ENCODE measurements around the gene COBLL1. TPM values are rescaled to one million over a fixed set of nuclear protein-coding genes. Genes with fewer than 3 reads are reported as not detected.

The COBLL1 gene
- total RNA-seq, 1 donor from 2014 or later = 18.6 TPM

GRCh38 chr2:164706522-164706921 lies 135.1 kb downstream of the COBLL1 start:
- no peaks in the 10 kb centered on the region for H3K79me2 ChIP-seq (ENCODE audit: insufficient read depth, low read length)
- no peaks in the 10 kb centered on the region for H3K27me3 ChIP-seq (ENCODE audit: insufficient read depth, low read length)
- FAIRE-seq = peak; percentile 99
- no peak overlapping the region for H2AFZ ChIP-seq (ENCODE audit: low read depth, low read length)
- H3K27ac ChIP-seq (ENCODE audit: low read depth, low read length) = no peak overlapping the region
- no peak overlapping the region for H3K4me3 ChIP-seq (ENCODE audit: insufficient read depth, low read depth, low read length)
- peaks cover 3% of the 10 kb centered on the region for H3K4me1 ChIP-seq (ENCODE audit: insufficient read depth, low read length)
- no peak overlapping the region for H3K4me2 ChIP-seq (ENCODE audit: low read length)
- H3K4me1 Mint-ChIP-seq (ENCODE audit: low read depth, unreplicated experiment) = peaks cover 17% of the 10 kb centered on the region
- no peaks in the 10 kb centered on the region for H3K36me3 Mint-ChIP-seq (ENCODE audit: low read depth, unreplicated experiment)
- DNase-seq (ENCODE audit: low read depth) = peak; percentile 76
- no peaks in the 10 kb centered on the region for H3K9me3 Mint-ChIP-seq (ENCODE audit: unreplicated experiment)
- no peaks in the 10 kb centered on the region for H3K36me3 ChIP-seq (ENCODE audit: insufficient read depth, low read length)
- H4K20me1 ChIP-seq (ENCODE audit: insufficient read depth, low read length) = no peaks in the 10 kb centered on the region
- no peak overlapping the region for H3K9ac ChIP-seq (ENCODE audit: low read length)
- no peaks in the 10 kb centered on the region for H3K27me3 Mint-ChIP-seq (ENCODE audit: low read depth, unreplicated experiment)
- TF ChIP-seq EZH2 (IDR thresholded peaks at IDR 0.05; ENCODE audit: insufficient read depth, low read length) (no peak), CTCF (IDR thresholded peaks at IDR 0.05; ENCODE audit: insufficient read depth, low read depth, low read length) (no peak)
- H3K9me3 ChIP-seq (ENCODE audit: insufficient read depth, low read depth, low read length) = no peaks in the 10 kb centered on the region
- H3K4me3 Mint-ChIP-seq (ENCODE audit: unreplicated experiment) = no peak overlapping the region
- H3K27ac Mint-ChIP-seq (ENCODE audit: unreplicated experiment) = no peak overlapping the region

- H3K27ac ChIP-seq (ENCODE audit: low read depth, low read length) = no peak overlapping the region
- Mint-ChIP-seq H3K9me3 (ENCODE audit: unreplicated experiment) (no peaks in the 10 kb centered on the region), H3K4me3 (ENCODE audit: unreplicated experiment) (no peak overlapping the region), H3K4me1 (ENCODE audit: low read depth, unreplicated experiment) (peaks cover 17% of the 10 kb centered on the region), H3K27ac (ENCODE audit: unreplicated experiment) (no peak overlapping the region), H3K27me3 (ENCODE audit: low read depth, unreplicated experiment) (no peaks in the 10 kb centered on the region), H3K36me3 (ENCODE audit: low read depth, unreplicated experiment) (no peaks in the 10 kb centered on the region)
- no peak for DNase-seq (ENCODE audit: low read depth)
- no peaks in the 10 kb centered on the region for H3K27me3 ChIP-seq (ENCODE audit: insufficient read depth, low read length)
- no peaks in the 10 kb centered on the region for H3K9me3 ChIP-seq (ENCODE audit: insufficient read depth, low read depth, low read length)
- no peaks in the 10 kb centered on the region for H3K36me3 ChIP-seq (ENCODE audit: insufficient read depth, low read length)
- no peak for FAIRE-seq
- H2AFZ ChIP-seq (ENCODE audit: low read depth, low read length) = no peak overlapping the region
- no peaks in the 10 kb centered on the region for H4K20me1 ChIP-seq (ENCODE audit: insufficient read depth, low read length)
- H3K79me2 ChIP-seq (ENCODE audit: insufficient read depth, low read length) = no peaks in the 10 kb centered on the region
- no peak overlapping the region for H3K9ac ChIP-seq (ENCODE audit: low read length)
- H3K4me3 ChIP-seq (ENCODE audit: insufficient read depth, low read depth, low read length) = no peak overlapping the region
- no peak for TF ChIP-seq CTCF (IDR thresholded peaks at IDR 0.05; ENCODE audit: insufficient read depth, low read depth, low read length)
- TF ChIP-seq EZH2 (IDR thresholded peaks at IDR 0.05; ENCODE audit: insufficient read depth, low read length) = no peak
- H3K4me2 ChIP-seq (ENCODE audit: low read length) = no peak overlapping the region
- H3K4me1 ChIP-seq (ENCODE audit: insufficient read depth, low read length) = peaks cover 3% of the 10 kb centered on the region
Observed at GRCh38 chr2:164705412-164706167, 136.0 kb downstream of the COBLL1 start.
